Endodermal cell (in vitro differentiated cells): ENCODE measurements around the gene HLCS. TPM values are rescaled to one million over a fixed set of nuclear protein-coding genes. Genes with fewer than 3 reads are reported as not detected.
A peak's percentile ranks its signal among the peaks of the same experiment; 100 is the strongest.

Experiments
- DNase-seq: peaks from one replicate; pipeline ENCODE4 v3.0.0-alpha.2; 2017
- H3K27ac ChIP-seq: 2 replicates; pipeline ENCODE4 v1.5.1; 2013; ENCODE audit warnings: mild to moderate bottlenecking, low read depth, low read length, moderate library complexity
- H3K27me3 ChIP-seq: 2 replicates; pipeline ENCODE4 v1.6.1; 2013; ENCODE audit warnings: mild to moderate bottlenecking, low read length, moderate library complexity; ENCODE audit not compliant: insufficient read depth, control insufficient read depth, poor library complexity, severe bottlenecking
- H3K36me3 ChIP-seq: 2 replicates; pipeline ENCODE4 v1.7.0; 2013; ENCODE audit warnings: mild to moderate bottlenecking, low read length, moderate library complexity; ENCODE audit not compliant: control insufficient read depth, insufficient read depth
- H3K4me1 ChIP-seq: one replicate; pipeline ENCODE4 v1.7.0; 2013; ENCODE audit warnings: low read length; ENCODE audit not compliant: control insufficient read depth, insufficient read depth
- H3K4me3 ChIP-seq: 2 replicates; pipeline ENCODE4 v1.5.1; 2013; ENCODE audit warnings: mild to moderate bottlenecking, low read length, moderate library complexity
- H3K9ac ChIP-seq: 2 replicates; pipeline ENCODE4 v1.6.1; 2013; ENCODE audit warnings: mild to moderate bottlenecking, low read length, moderate library complexity; ENCODE audit not compliant: poor library complexity, severe bottlenecking; ENCODE audit errors: extremely low read depth
- H3K9me3 ChIP-seq: 2 replicates; pipeline ENCODE4 v1.6.1; 2013; ENCODE audit warnings: mild to moderate bottlenecking, low read length, moderate library complexity; ENCODE audit not compliant: control insufficient read depth
- H3K27ac Mint-ChIP-seq: 2 replicates; pipeline ENCODE4 v1.8.0; 2020; ENCODE audit warnings: mixed read lengths
- H3K27me3 Mint-ChIP-seq: 2 replicates; pipeline ENCODE4 v1.8.0; 2021; ENCODE audit warnings: mild to moderate bottlenecking, mixed read lengths; ENCODE audit not compliant: insufficient read depth
- H3K36me3 Mint-ChIP-seq: 2 replicates; pipeline ENCODE4 v1.8.0; 2020; ENCODE audit warnings: low read depth, mixed read lengths
- H3K4me1 Mint-ChIP-seq: 2 replicates; pipeline ENCODE4 v1.8.0; 2020; ENCODE audit warnings: mixed read lengths
- H3K4me3 Mint-ChIP-seq: 2 replicates; pipeline ENCODE4 v1.8.0; 2020; ENCODE audit warnings: mild to moderate bottlenecking, moderate library complexity, mixed read lengths
- H3K9me3 Mint-ChIP-seq: 2 replicates; pipeline ENCODE4 v1.8.0; 2020; ENCODE audit warnings: mild to moderate bottlenecking, mixed read lengths
- WGBS, 2 experiments: methylation state at CpG; one replicate each; pipeline versions ENCODE4 v1.1.5 to v1.1.7; 2013; ENCODE audit warnings: missing lambda C conversion rate in 2 of 2, mixed read lengths in 1 of 2; ENCODE audit not compliant: insufficient coverage in 1 of 2, insufficient read length in 1 of 2; 5-methylcytosine and 5-hydroxymethylcytosine counted together
- total RNA-seq, 2 donors: library from RNA; stranded (reverse); fragmentation: NEBNext Ultra II Directional in 1 of 2; extraction: Animal tissue kit (Norgen Biotek cat#: 25700) in 1 of 2; gene quantifications; 2 replicates in 1 of 2; 3 replicates in 1 of 2; pipeline ENCODE4 v1.2.1, GENCODE V29; 2021
- TF ChIP-seq, protein P1 (sequence below): fragments of 200-600 bp; sonication (generic); conservative IDR thresholded peaks from 2 replicates; pipeline ENCODE4 v1.5.0; 2021; ENCODE audit warnings: antibody characterized with exemption, mild to moderate bottlenecking

HLCS gene
- total RNA-seq, 2 donors from 2014 or later, result 25.0 to 30.1 TPM

DNA sequence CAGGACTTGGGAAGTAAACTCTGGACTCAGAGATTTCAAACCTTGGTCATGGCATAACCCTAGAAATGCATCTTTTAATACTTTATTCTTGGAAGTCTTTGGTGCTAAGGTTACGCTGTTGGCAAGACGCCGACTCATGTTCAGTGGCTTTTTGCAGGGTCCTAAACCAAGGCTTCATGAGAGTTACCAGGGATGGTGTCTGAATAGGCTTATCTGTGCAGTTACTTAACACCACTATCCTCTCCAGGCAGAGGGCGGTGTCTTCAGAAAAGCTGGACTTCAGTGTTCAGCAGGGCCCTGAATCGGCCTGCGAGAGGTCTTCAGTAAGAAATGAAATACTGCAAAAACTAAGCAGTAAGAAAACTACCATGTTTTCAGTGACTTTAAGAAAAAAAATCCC lies 209.3 kb downstream of the HLCS start:
- Mint-ChIP-seq H3K27me3 (no peaks in the 10 kb centered on the region), H3K36me3 (peaks cover 17% of the 10 kb centered on the region), H3K9me3 (no peaks in the 10 kb centered on the region), H3K4me1 (peaks cover 9% of the 10 kb centered on the region), H3K4me3 (no peak overlapping the region), H3K27ac (no peak overlapping the region)
- Histone ChIP-seq H3K9me3 (no peaks in the 10 kb centered on the region), H3K27ac (peak overlapping the region; percentile 38), H3K4me1 (peaks cover 4% of the 10 kb centered on the region), H3K36me3 (peaks cover 6% of the 10 kb centered on the region), H3K4me3 (no peak overlapping the region), H3K9ac (no peak overlapping the region), H3K27me3 (no peaks in the 10 kb centered on the region)
- TF ChIP-seq, protein P1, sequence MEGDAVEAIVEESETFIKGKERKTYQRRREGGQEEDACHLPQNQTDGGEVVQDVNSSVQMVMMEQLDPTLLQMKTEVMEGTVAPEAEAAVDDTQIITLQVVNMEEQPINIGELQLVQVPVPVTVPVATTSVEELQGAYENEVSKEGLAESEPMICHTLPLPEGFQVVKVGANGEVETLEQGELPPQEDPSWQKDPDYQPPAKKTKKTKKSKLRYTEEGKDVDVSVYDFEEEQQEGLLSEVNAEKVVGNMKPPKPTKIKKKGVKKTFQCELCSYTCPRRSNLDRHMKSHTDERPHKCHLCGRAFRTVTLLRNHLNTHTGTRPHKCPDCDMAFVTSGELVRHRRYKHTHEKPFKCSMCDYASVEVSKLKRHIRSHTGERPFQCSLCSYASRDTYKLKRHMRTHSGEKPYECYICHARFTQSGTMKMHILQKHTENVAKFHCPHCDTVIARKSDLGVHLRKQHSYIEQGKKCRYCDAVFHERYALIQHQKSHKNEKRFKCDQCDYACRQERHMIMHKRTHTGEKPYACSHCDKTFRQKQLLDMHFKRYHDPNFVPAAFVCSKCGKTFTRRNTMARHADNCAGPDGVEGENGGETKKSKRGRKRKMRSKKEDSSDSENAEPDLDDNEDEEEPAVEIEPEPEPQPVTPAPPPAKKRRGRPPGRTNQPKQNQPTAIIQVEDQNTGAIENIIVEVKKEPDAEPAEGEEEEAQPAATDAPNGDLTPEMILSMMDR, result peak; percentile 55
- 83 to 88% methylated on average over 6 of the region's 6 CpGs for WGBS, 2 experiments
- no peak for DNase-seq

DNA sequence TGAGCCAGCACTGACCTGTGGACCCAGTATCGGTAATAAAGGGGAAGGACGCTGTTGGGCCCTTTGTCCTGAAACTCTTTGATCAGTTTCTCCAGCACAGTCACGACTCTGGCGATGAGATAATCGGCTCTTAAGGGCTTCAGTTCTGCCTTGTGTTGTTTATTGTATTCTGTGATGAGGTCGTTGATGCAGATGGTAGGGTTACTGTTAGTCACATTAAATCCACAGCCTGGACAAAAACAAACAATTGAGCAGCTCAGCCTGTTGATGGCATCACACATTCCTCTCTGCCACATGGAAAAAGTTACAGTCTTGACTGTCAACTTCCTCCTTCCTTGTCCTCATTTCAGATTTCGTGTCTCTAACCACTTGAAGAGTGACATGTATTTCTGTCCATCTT lies 209.9 kb downstream of the HLCS start:
- H3K4me1 ChIP-seq, result peaks cover 4% of the 10 kb centered on the region
- H3K27ac Mint-ChIP-seq, result no peak overlapping the region
- H3K9ac ChIP-seq, result no peak overlapping the region
- 87 to 94% methylated on average over 6 to 7 of the region's 7 CpGs for WGBS, 2 experiments
- H3K27ac ChIP-seq, result no peak overlapping the region
- no peaks in the 10 kb centered on the region for H3K9me3 Mint-ChIP-seq
- H3K4me3 Mint-ChIP-seq, result no peak overlapping the region
- H3K9me3 ChIP-seq, result no peaks in the 10 kb centered on the region
- no peak overlapping the region for H3K4me3 ChIP-seq
- H3K36me3 ChIP-seq, result peaks cover 6% of the 10 kb centered on the region
- H3K27me3 ChIP-seq, result no peaks in the 10 kb centered on the region
- TF ChIP-seq, protein P1, result no peak
- peaks cover 17% of the 10 kb centered on the region for H3K36me3 Mint-ChIP-seq
- DNase-seq, result no peak
- H3K4me1 Mint-ChIP-seq, result peaks cover 10% of the 10 kb centered on the region
- peaks cover under 1% of the 10 kb centered on the region for H3K27me3 Mint-ChIP-seq

DNA sequence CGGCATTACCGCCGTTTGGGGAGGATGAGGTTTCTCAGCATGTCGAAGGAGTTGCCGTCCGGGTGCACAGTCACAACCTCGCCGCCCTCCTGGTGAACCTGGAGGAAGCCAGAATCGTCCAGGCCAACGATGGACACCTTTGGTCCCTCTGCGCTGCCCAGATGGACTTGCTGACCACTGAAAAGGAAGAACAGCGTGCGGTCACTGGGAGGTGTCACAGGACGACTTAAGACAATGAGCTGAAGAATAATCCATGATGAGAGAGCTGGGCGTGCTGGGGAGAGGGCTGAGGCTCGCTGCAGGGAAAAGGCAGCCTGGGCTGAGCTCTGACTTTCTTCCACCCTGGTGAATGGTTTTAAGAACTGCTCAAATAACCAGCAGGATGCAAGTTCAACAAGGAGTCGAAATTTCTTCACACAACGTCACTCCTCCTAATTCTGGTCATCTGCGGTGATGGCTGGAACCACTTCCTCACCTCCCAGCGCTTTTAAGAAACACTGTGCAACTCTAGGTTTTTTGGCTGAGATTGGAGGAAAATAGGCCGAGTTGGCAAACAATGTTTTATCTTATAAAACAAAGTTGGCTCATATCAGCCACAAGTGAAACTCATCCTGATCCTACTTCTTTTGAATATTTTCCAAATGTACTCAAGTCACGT lies 212.1 kb downstream of the HLCS start:
- Histone ChIP-seq H3K9me3 (no peaks in the 10 kb centered on the region), H3K9ac (no peak overlapping the region), H3K4me1 (peaks cover 7% of the 10 kb centered on the region), H3K27ac (no peak overlapping the region), H3K36me3 (peaks cover 6% of the 10 kb centered on the region), H3K27me3 (peaks cover 4% of the 10 kb centered on the region), H3K4me3 (no peak overlapping the region)
- H3K27ac Mint-ChIP-seq, result no peak overlapping the region
- peaks cover 17% of the 10 kb centered on the region for H3K27me3 Mint-ChIP-seq
- 92% methylated on average over 18 to 22 of the region's 22 CpGs for WGBS, 2 experiments
- no peaks in the 10 kb centered on the region for H3K9me3 Mint-ChIP-seq
- no peak for DNase-seq
- no peak overlapping the region for H3K4me3 Mint-ChIP-seq
- TF ChIP-seq, protein P1, result peak; percentile 12
- peaks cover 17% of the 10 kb centered on the region for H3K36me3 Mint-ChIP-seq
- peaks cover 25% of the 10 kb centered on the region for H3K4me1 Mint-ChIP-seq
